Nephron progenitor cell (in vitro differentiated cells): Measurements from ENCODE around the gene SENP2.
"Not testable (repeated sequence)": the region's sequence is repeated elsewhere in the genome, so short reads cannot be mapped to it uniquely, and the experiment has no call there.

Experiments
- DNase-seq: peaks from one replicate; pipeline ENCODE4 v3.0.0; 2021
- H3K27ac Mint-ChIP-seq: 2 replicates; pipeline ENCODE4 v1.8.0; 2021; ENCODE audit warnings: mild to moderate bottlenecking, moderate library complexity, mixed read lengths
- H3K27me3 Mint-ChIP-seq: 2 replicates; pipeline ENCODE4 v1.8.0; 2021; ENCODE audit warnings: mild to moderate bottlenecking, low read depth, mixed read lengths; ENCODE audit not compliant: poor library complexity
- H3K36me3 Mint-ChIP-seq: 2 replicates; pipeline ENCODE4 v1.8.0; 2021; ENCODE audit warnings: low read depth, mixed read lengths
- H3K4me1 Mint-ChIP-seq: 2 replicates; pipeline ENCODE4 v1.8.0; 2021; ENCODE audit warnings: mixed read lengths
- H3K4me3 Mint-ChIP-seq: 2 replicates; pipeline ENCODE4 v1.8.0; 2021; ENCODE audit warnings: mild to moderate bottlenecking, moderate library complexity, mixed read lengths
- H3K9me3 Mint-ChIP-seq: 2 replicates; pipeline ENCODE4 v1.8.0; 2021; ENCODE audit warnings: mild to moderate bottlenecking, moderate library complexity, mixed read lengths
- CTCF ChIP-seq: fragments of 200-600 bp; sonication (generic); IDR thresholded peaks from 2 replicates; pipeline ENCODE4 v1.5.0; 2021; ENCODE audit warnings: antibody characterized with exemption

SENP2 gene

GRCh38 chr3:185637388-185637787, 51.3 kb downstream of the SENP2 start:
- no peak for DNase-seq
- Mint-ChIP-seq H3K9me3 (no peaks in the 10 kb centered on the region), H3K27ac (peak overlapping the region; percentile 89), H3K36me3 (peaks cover 18% of the 10 kb centered on the region), H3K4me1 (peaks cover 6% of the 10 kb centered on the region), H3K27me3 (no peaks in the 10 kb centered on the region), H3K4me3 (no peak overlapping the region)
- no peak for TF ChIP-seq CTCF

DNA sequence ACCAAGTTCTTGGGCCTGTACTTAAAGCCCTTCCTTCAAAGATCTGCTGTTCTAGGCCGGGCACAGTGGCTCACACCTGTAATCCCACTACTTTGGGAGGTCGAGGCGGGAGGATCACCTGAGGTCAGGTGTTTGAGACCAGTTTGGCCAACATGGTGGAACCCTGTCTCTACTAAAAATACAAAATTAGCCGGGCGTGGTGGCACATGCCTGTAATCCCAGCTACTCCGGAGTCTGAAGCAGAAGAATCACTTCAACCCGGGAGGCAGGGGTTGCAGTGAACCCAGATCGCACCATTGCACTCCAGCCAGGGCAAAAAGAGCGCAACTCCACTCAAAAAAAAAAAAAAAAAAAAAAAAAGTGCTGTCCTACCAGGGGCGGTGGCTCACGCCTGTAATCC, 52.6 kb downstream of the SENP2 start:
- peaks cover 26% of the 10 kb centered on the region for H3K36me3 Mint-ChIP-seq
- not testable (repeated sequence) for H3K27ac Mint-ChIP-seq, H3K4me3 Mint-ChIP-seq, DNase-seq, H3K27me3 Mint-ChIP-seq, H3K9me3 Mint-ChIP-seq, H3K4me1 Mint-ChIP-seq

DNA sequence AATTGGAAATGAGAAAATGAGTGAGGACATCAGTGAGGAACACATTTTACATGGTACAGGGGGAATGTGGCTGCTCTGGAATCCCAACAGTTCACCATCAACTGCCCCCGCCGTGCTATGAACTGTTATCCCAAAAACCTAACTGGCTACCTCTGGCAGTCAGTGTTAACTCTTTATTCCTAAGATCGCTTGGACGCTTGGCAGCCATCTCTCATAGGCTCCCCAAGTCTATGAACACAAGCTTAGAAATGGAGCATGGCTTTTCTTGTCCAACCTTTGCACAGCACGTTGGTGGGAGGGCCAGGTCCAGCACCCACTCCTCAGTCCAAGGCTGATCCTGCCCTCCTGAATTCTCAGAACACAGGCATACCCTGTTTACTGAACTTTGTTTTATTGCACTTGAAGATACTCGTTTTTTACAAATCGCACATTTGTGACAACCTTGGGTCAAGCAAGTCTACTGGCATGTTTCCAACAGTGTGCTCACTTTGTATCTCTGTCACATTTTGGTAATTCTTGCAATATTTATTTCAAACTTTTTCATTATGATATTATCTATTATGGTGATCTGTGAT, 53.6 kb downstream of the SENP2 start:
- Mint-ChIP-seq H3K4me1 (peaks cover 6% of the 10 kb centered on the region), H3K4me3 (no peak overlapping the region), H3K9me3 (no peaks in the 10 kb centered on the region), H3K27ac (peak overlapping the region; percentile 89), H3K36me3 (peaks cover 33% of the 10 kb centered on the region), H3K27me3 (no peaks in the 10 kb centered on the region)
- no peak for TF ChIP-seq CTCF
- DNase-seq = no peak

DNA sequence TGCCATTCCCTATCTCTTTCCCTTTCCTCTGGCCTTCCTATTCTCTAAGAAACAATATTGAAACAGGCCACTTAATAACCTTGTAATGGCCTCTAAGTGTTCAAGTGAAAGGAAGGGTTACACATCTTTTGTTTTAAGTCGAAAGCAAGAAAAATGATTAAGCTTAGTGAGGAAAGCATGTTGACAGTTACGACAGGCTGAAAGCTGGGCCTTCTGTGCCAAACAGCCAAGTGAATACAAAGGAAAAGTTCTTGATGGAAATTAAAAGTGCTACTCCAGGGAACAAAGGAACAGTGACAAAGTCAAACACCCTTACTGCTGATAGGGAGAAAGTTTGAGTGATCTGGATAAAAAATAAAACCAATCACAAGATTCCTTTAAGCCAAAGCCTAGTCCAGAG, 54.2 kb downstream of the SENP2 start:
- H3K9me3 Mint-ChIP-seq = no peaks in the 10 kb centered on the region
- no peak for DNase-seq
- H3K27me3 Mint-ChIP-seq = no peaks in the 10 kb centered on the region
- peaks cover 39% of the 10 kb centered on the region for H3K36me3 Mint-ChIP-seq
- no peak overlapping the region for H3K4me3 Mint-ChIP-seq
- H3K27ac Mint-ChIP-seq = peak overlapping the region; percentile 89
- no peak for TF ChIP-seq CTCF
- H3K4me1 Mint-ChIP-seq = peaks cover 12% of the 10 kb centered on the region

GRCh38 chr3:185645191-185645590, 59.1 kb downstream of the SENP2 start:
- peaks cover 40% of the 10 kb centered on the region for H3K4me1 Mint-ChIP-seq
- not testable (repeated sequence) for H3K27me3 Mint-ChIP-seq, H3K4me3 Mint-ChIP-seq, H3K9me3 Mint-ChIP-seq
- H3K36me3 Mint-ChIP-seq = peaks cover 77% of the 10 kb centered on the region
- peak overlapping the region; percentile 91 for H3K27ac Mint-ChIP-seq
- DNase-seq = peak; percentile 20

- Mint-ChIP-seq H3K9me3 (no peaks in the 10 kb centered on the region), H3K27ac (peak overlapping the region; percentile 93), H3K27me3 (no peaks in the 10 kb centered on the region), H3K4me3 (no peak overlapping the region), H3K4me1 (peaks cover 40% of the 10 kb centered on the region), H3K36me3 (peaks cover 79% of the 10 kb centered on the region)
- TF ChIP-seq CTCF = no peak
- DNase-seq = peak; percentile 55
Observed at GRCh38 chr3:185645596-185646381, 59.7 kb downstream of the SENP2 start.
